Stimulated activated naive CD4-positive, alpha-beta T cell (primary cell): ENCODE results near the gene CRIM1.

Experiments used
- DNase-seq, 6 experiments: peaks; one replicate each; lab custom pipeline; 2025; lab: John Stamatoyannopoulos, UW

CRIM1 gene

GRCh38 chr2:36396878-36397539 is 41.4 kb downstream of the CRIM1 start:
- no peak for DNase-seq

- no peak for DNase-seq
Observed at GRCh38 chr2:36397728-36398413, 42.3 kb downstream of the CRIM1 start.

- DNase-seq = no peak
Observed at GRCh38 chr2:36399050-36399449, 43.5 kb downstream of the CRIM1 start.

- DNase-seq = no peak
Observed at GRCh38 chr2:36403675-36404230, 48.2 kb downstream of the CRIM1 start.

GRCh38 chr2:36404318-36404717 is 48.7 kb downstream of the CRIM1 start:
- no peak for DNase-seq

- DNase-seq = no peak
Observed at GRCh38 chr2:36404754-36405153, 49.2 kb downstream of the CRIM1 start.

- no peak for DNase-seq
Observed at GRCh38 chr2:36405183-36405582, 49.6 kb downstream of the CRIM1 start.

GRCh38 chr2:36406296-36406695 is 50.7 kb downstream of the CRIM1 start:
- no peak for DNase-seq

- no peak for DNase-seq
Observed at GRCh38 chr2:36407413-36407812, 51.8 kb downstream of the CRIM1 start.

- no peak for DNase-seq
Observed at GRCh38 chr2:36408198-36408703, 52.7 kb downstream of the CRIM1 start.

- DNase-seq = no peak
Observed at GRCh38 chr2:36409335-36409734, 53.8 kb downstream of the CRIM1 start.

GRCh38 chr2:36409935-36410334 is 54.4 kb downstream of the CRIM1 start:
- no peak for DNase-seq

GRCh38 chr2:36410681-36411080 is 55.1 kb downstream of the CRIM1 start:
- no peak for DNase-seq

GRCh38 chr2:36411962-36412444 is 56.4 kb downstream of the CRIM1 start:
- DNase-seq = no peak

- DNase-seq = no peak
Observed at GRCh38 chr2:36413218-36413617, 57.6 kb downstream of the CRIM1 start.

- DNase-seq = no peak
Observed at GRCh38 chr2:36414307-36414706, 58.7 kb downstream of the CRIM1 start.

- no peak for DNase-seq
Observed at GRCh38 chr2:36415381-36416022, 59.9 kb downstream of the CRIM1 start.

- no peak for DNase-seq
Observed at GRCh38 chr2:36416370-36417165, 61.0 kb downstream of the CRIM1 start.

- DNase-seq = no peak
Observed at GRCh38 chr2:36420569-36421181, 65.1 kb downstream of the CRIM1 start.

- no peak for DNase-seq
Observed at GRCh38 chr2:36421379-36421778, 65.8 kb downstream of the CRIM1 start.

GRCh38 chr2:36423172-36423571 is 67.6 kb downstream of the CRIM1 start:
- no peak for DNase-seq
